NCI-H1417 (cell line): Measurements from ENCODE around the gene ANO10.
"Not testable (repeated sequence)": the region's sequence is repeated elsewhere in the genome, so short reads cannot be mapped to it uniquely, and the experiment has no call there.

Source experiments
- DNase-seq, 3 experiments: peaks; one replicate each; lab custom pipeline; 2025; lab: John Stamatoyannopoulos, UW

The ANO10 gene, protein sequence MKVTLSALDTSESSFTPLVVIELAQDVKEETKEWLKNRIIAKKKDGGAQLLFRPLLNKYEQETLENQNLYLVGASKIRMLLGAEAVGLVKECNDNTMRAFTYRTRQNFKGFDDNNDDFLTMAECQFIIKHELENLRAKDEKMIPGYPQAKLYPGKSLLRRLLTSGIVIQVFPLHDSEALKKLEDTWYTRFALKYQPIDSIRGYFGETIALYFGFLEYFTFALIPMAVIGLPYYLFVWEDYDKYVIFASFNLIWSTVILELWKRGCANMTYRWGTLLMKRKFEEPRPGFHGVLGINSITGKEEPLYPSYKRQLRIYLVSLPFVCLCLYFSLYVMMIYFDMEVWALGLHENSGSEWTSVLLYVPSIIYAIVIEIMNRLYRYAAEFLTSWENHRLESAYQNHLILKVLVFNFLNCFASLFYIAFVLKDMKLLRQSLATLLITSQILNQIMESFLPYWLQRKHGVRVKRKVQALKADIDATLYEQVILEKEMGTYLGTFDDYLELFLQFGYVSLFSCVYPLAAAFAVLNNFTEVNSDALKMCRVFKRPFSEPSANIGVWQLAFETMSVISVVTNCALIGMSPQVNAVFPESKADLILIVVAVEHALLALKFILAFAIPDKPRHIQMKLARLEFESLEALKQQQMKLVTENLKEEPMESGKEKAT

DNA sequence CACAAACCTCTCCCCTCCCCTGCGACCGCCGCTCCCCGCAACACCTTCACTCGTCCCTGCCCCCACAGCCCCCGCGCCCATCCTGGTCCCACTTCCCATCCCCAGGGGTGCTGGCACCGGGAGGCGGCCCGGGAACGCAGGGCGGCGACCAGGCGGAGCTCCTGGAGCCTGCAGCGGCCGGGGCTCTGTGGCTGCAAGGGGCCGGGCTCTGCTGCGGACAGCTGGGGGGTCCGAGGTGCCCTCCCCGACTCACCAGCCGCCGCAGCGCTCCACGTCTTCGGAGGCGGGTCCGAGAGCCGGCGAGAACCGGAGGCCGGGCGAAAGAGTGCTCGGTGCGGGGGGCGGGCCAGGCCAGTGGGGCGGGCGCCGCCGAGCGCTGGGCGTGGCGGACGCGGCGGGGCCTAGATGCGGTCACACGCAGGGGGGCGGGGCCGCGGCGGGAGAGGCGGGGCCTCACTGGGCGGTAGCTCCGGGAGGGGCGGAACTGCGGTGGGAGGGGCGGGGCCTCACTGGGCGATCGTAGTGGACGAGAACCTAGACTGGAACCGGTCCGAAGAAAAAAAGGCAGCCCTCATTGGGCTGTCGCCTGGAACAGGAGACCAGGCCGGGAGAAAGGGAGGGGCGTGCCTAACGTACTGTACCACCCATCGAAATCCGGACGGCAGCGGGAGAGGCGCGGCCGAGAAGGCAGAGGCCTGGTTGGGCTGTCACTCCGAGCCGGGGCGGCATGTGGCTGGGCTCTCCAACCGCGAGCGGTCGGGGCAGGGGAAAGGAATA is at the start of gene ANO10:
ANO10 (minus strand) TSS at position 356 of the 777 bp plus-strand sequence. CDS start 16,159 bp downstream, outside the sequence.
- DNase-seq: peak; percentile 89 to 95 (median 92)

DNA sequence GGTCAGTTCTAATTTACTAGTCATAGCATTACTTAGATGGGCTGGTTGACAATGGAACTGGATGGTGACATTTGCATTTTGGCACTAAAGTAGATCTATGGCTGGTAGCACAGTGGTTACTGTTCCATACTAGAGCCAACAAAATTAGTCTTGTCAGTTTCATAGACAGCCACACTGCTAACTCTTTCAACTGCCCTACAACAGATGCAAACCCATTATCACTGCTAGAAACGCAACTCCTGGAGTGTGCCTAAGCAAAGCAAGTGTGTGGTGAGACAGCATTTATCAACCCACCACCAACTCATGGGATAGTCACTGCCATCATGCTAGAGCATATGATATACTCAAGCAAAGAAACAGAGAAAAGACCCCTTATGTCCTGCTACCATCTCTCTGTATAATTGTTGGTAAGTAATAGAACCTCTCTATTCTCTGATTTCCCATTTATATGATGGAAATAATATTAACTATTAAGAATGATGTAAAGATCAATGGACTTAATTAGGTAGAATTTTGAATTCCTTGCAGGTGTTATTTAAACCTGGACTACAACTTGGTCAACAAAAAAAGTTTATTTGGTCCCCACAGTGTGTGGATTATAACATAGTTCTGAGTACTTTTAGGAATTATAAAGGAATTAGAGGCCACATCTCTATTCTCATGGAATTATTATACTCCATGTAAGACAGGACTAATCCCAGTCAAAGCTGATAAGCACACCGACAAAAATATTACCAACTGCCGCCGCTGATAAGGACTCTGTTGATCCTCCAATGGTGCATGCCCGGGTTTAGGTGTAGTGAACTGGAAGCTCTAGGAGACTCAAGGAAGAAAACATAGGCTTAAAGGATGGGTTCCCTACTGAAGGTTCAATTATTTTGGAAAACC is 49.1 kb upstream of the ANO10 start:
- DNase-seq: no peak

DNA sequence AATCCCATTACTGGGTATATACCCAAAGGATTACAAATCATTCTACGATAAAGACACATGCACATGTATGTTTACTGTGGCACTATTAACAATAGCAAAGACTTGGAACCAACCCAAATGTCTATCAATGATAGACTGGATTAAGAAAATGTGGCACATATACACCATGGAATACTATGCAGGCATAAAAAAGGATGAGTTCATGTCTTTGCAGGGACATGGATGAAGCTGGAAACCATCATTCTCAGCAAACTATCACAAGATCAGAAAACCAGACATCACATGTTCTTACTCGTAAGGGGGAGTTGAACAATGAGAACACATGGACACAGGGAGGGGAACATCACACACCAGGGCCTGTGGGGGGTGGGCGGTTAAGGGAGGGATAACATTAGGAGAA is 43.2 kb upstream of the ANO10 start:
- not testable (repeated sequence) for DNase-seq

DNA sequence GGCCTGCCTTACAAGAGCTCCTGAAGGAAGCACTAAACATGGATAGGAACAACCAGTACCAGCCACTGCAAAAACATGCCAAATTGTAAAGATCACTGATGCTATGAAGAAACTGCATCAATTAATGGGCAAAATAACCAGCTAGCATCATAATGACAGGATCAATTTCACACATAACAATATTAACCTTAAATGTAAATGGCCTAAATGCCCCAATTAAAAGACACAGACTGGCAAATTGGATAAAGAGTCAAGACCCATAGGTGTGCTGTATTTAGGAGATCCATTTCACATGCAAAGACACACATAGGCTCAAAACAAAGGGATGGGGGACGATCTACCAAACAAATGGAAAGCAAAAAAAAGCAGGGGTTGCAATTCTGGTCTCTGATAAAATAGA is 39.6 kb upstream of the ANO10 start:
- DNase-seq: not testable (repeated sequence)

DNA sequence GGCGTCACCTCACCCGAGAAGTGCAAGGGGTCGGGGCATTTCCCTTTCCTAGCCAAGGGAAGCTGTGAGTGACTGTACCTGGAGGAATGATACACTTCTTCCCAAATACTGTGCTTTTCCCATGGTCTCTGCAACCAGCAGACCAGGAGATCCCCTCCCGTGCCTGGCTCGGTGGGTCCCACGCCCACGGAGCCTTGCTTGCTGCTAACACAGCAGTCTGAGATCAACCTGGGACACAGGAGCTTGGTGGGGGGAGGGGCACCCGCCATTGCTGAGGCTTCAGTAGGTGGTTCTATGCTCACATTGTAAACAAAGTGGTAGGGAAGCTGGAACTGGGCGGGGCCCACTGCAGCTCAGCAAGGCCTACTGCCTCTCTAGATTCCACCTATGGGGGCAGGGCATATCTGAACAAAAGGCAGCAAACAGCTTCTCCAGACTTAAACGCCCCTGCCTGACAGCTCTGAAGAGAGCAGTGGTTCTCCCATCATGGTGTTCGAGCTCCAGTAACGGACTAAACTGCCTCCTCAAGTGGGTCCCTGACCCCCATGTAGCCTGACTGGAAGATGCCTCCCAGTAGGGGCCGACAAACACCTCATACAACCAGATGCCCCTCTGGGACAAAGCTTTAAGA is 37.6 kb upstream of the ANO10 start:
- DNase-seq: no peak

DNA sequence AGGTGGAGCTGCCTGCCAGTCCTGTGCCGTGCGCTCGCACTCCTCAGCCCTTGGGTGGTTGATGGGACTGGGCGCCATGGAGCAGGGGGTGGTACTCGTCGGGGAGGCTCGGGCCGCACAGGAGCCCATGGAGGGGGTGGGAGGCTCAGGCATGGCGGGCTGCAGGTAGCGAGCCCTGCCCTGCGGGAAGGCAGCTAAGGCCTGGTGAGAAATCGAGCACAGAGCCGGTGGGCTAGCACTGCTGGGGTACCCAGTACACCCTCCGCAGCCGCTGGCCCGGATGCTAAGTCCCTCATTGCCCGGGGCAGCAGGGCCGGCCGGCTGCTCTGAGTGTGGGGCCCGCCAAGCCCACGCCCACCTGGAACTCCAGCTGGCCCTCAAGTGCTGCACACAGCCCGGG is 34.6 kb upstream of the ANO10 start:
- not testable (repeated sequence) for DNase-seq

DNA sequence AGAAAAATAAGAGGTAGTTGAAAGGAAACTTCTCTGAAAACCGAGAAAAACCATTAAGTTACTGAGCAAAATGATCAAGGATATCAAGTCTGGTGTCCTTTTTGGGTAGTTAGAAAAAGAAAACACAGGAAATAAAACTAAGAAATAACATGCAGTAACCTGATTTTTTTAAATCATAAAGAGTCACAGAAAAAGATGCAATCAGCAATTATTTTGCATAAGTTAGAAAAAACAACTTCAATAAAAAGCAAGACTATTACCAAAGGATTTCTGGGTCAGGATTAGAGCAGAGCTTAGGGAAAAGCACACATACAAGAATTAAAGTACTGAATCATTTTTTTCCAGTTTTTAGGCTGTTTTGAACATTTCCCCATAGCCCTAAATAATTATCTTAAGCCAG is 28.5 kb upstream of the ANO10 start:
- no peak for DNase-seq

DNA sequence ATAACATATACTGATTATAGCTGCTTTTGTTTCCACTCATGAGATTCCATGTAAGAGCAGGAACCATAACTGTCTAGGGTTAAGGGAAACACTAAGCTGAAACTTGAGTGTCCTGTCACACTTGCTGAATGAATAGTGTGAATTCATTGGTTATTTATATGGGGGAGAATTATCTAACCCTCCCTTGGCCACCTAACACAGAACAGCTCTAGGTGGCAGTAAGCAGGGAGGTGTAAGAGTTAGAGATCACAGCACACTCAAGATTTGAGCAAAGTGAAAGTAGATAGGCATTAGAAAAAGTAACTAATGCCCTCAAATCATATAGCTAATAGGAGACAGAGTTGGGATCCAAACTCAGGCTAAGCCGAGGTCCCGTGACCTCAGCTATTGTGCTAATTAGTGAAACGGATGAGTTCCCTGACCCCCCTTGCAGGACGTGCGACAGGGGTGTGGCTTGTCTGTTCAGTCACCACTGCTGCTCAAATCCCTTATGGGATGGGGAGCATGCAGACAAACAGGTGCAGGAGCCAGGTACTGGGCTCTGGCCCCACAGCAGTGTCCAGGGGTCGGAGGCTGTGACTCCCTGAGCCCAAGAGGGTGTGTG is 27.7 kb upstream of the ANO10 start:
- DNase-seq: no peak

DNA sequence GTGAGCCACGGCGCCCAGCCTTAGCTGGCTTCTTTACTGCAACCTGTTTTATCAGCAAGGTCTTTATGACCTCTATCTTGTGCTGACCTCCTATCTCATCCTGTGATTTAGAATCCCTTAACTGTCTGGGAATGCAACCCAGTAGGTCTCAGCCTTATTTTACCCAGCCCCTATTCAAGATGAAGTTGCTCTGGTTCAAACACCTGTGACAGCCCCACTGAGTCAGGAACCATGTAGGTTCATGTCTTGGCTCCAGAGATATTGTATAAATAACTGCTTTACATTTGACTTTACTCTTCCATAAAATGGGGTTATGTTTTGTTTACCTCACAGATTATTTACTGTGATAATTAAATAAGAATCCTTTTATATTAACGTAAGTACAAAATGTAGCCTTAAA is 27.1 kb upstream of the ANO10 start:
- no peak for DNase-seq

DNA sequence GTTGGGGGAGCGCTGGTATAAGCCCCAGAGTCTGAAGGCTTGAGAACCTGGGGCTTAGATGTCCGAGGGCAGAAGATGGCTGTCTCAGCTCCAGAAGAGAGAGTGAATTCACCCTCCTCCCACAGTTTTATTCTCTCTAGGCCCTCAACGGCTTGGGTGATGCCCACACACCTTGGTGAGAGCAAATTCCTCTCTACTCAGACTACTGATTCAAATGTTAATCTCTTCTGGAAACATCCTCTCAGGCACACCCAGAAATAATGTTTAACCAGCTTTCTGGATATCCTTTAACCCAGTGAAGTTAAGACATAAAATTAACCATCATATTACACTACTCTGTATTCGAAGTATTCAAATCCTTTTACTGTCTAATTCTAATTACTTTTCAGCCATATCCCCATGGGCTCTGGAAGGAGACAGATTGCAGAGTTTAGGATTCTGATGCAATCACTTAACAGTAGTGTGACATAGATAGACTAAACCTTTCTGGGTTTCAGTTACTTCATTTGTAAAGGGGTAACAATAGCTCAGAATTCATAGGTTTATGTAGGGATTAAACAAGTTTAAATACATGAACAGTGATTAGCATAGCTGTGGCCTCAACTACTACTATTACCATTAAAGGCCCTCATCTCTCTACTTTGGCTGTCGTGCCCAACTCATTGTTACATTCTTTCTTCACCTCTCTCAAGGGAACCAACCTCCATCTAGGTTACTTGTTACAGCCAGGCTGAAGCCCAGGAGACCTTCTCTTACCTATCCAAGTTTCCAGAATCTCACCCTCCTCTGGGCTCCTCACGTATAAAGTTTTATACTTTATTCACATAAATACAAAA is 25.7 kb upstream of the ANO10 start:
- DNase-seq: no peak

DNA sequence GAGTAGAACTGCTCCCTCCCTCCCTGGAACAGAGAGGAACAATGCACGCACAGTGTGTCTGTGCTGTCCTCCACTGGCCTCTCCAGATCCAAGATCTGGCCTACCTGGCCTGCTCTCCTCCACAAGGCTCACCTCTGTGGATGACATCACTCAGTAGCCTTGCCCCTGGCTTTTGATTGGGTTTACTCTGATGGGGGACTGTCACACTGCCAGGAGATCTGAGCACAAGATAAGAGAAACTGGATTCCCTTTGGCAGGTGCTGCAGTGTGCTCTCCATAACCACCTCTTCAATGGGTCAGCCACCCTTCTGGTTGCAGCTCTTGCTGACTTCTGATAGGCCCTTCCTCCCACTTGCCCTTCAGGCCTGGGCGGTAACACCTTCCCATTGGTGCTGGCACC is 22.6 kb upstream of the ANO10 start:
- DNase-seq: no peak

DNA sequence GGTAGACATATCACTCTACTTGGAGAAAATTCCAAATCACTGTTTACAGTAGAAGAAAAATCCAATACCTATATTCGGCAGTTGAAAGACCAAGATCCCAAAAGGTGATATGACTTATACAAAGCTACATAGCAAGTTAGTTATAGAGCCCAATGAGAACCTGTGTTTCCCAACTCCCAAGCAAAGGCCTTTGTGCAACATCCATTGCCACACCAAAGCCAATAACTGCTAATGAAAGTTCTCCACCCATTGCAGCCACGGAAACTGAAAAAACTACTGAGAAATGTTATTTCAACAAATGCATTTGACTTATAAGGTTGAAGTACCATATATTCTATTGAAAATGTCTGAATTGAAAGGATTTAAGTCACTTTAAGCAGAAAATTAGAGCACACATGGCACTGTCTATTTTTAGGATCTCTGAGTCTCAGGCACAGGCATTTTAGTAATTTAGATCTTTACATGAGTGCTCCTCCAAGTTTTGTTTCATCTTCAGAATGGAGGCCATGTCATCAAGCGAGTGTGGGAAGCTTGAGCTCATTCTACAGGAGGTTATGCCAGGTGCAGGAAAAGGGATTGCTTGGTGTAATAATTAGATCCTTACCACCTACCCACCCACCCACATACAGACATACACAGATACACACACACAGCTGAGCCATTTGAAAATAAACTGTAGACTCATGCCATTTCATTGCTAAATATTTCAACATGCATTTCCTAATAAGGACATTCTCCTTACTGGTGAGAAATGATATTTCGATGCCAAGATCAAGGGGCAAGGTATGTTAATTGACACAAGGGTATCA is 19.7 kb upstream of the ANO10 start:
- DNase-seq: no peak

DNA sequence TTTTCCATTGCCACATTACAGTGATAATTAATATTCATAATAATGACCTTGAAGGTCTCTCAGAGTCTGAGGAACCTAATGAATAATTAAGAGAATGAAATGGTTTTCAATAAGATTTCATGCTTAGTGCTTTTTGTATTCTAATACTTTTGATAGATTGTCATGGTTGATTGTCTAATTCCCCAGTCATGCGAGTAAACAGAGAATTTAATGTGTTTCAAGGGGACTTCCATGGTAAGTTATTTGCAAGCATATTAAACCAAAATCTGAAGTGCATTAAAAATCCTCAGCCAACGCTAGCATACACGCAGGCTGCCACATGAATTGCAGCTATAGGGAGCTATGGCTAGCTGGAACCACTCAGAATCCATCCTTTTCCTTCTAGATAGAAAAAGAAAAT is 18.9 kb upstream of the ANO10 start:
- no peak for DNase-seq

DNA sequence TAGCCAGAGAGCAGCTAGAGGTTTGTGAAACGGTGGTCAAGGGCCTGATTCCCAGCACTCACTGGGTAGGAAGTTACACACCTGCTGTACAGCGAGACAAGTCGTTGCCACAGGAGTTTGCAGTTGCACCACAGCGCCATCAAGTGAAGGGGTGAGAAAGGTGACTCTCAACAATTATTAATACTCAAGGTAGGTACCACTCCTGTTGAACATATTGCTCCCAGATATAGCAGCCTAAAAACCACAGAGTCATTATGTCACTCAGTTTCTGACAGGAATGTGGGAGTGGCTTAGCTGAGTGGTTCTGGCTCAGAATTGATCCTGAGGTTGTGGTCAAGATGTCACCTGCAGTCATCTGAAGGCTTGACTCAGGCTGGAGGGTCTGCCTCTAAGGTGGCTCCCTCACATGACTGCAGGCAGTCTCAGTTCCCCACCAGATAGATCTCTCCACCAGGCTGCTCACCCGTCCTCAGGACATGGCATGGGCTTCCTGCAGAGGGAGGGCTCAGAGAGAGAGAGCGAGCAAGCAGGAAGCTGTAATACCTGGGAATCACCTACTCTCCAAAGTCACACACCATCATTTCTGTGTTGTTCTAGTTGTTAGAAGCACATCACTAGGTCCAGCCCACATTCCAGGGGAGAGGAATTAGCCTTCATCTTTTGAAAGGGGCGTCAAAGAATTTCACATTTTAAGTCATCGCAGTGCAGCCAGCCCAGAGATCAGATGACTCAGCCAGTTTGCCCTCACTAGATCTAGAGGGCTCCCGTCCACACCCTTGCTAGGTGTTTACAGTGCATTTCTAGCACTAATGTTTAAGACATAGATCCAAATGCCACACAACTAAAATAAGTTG is 17.0 kb upstream of the ANO10 start:
- peak in 1 of 3 experiments; percentile 16 for DNase-seq

DNA sequence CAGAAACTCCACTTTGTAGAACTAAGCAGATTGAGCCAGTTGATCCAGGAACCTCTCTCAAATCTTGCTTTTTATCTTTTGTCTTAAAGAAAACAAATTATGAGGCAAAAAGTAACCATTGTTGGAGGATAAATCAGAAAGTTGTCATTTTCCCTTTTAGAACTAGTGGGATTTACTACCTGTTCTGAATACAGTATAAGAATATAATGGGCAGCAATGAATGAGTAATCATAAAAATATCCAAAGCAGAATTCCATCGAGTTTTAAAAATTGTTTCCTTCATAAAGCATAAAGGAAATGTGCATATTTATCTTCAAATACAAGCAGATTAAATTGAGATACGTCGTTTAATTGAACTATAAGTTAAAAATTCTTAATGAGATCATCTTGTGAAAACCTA is 15.9 kb upstream of the ANO10 start:
- DNase-seq: no peak

DNA sequence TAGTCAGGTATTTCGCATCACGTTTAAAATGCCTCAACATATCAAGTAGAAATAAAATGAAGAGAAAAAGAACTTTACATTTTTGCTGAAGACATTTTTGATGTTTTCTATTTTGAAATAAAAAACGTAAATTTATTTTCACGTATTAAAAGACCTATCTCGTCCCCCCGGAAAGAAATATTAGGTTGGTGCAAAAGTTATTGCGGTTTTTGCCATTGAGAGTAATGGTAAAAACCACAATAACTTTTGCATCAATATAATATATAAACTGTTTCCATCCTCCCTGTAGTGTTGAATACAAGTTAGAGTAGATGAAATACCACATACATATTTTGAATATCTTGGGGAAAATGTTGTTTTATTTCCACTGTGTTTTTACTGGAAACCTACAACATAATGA is 11.2 kb upstream of the ANO10 start:
- no peak for DNase-seq

DNA sequence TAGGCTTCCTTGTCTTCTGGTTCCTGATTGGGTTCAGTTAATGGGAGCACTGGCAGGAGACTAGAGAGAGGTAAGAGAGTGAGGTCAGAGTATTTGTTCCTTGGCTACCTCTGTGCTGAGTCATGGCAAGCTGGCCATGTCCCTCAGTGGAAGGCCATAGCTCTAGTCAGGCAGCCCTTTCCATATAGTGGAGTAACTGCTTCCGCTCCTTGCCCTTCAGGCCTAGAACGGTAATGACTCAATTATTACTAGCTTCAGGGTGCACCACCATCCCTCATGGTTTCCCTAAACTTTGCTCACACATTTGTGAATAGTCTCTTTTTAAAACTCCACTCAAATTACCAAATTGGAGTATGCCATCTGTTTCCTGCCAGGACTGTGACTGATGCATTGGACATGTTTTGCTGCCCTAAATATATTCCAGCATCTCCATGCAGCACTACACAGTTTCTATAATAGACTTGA is 10.5 kb upstream of the ANO10 start:
- no peak for DNase-seq

DNA sequence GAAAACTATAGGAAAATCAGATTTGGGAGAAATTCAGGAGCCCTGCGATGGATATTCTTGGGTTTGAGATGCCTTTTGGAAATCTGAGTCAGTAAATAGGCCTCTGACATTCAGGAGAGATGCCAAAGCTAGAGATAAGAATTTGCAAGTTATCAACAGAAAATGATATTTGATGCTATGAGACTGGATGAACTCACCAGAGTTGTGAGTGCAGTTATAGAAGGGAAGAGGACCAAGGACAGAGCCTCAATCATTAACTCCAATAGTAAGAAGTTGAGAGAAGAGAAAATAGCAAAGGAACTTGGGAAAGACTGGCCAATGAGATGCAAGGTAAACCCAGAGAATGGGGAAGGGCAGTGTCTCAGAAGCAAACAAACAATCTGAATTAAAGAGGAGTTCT is 7.9 kb upstream of the ANO10 start:
- DNase-seq: no peak
